K562 (cell line): ENCODE results near the gene LRRC8C. TPM values are rescaled to one million over a fixed set of nuclear protein-coding genes. Genes with fewer than 3 reads are reported as not detected.

ENCODE experiments used
- DDX20 ChIP-seq: fragments of 450-650 bp; IDR thresholded peaks from 2 replicates; pipeline ENCODE4 v1.6.1; 2016; ENCODE audit warnings: missing genetic modification characterization, low read depth, mild to moderate bottlenecking, missing compliant biosample characterization, moderate library complexity
- IRF1 ChIP-seq: sonication (generic); formaldehyde crosslinking; IDR thresholded peaks from 2 replicates; pipeline ENCODE4 v1.8.0; 2022; ENCODE audit warnings: missing genetic modification reagents, mild to moderate bottlenecking, borderline replicate concordance
- MAX ChIP-seq: sonication (generic); formaldehyde crosslinking; IDR thresholded peaks from 2 replicates; pipeline ENCODE4 v1.9.0; 2022; ENCODE audit warnings: mild to moderate bottlenecking, missing genetic modification reagents
- PCBP1 ChIP-seq: fragments of 200-400 bp; formaldehyde crosslinking; IDR thresholded peaks from 2 replicates; pipeline ENCODE4 v1.6.1; 2018; ENCODE audit warnings: mild to moderate bottlenecking, low read depth, low read length; ENCODE audit not compliant: poor library complexity, severe bottlenecking
- PKNOX1 ChIP-seq: fragments of 450-650 bp; IDR thresholded peaks from 2 replicates; pipeline ENCODE4 v1.6.1; 2016
- RREB1 ChIP-seq: fragments of 250-450 bp; sonication (Bioruptor Pico); IDR thresholded peaks from 2 replicates; pipeline ENCODE4 v1.4.0; 2020
- SIN3B ChIP-seq: fragments of 450-650 bp; IDR thresholded peaks from 2 replicates; pipeline ENCODE4 v1.6.1; 2017; ENCODE audit warnings: low read depth, mild to moderate bottlenecking, moderate library complexity
- TAF7 ChIP-seq: fragments of 450-650 bp; IDR thresholded peaks from 2 replicates; pipeline ENCODE4 v1.6.1; 2016; ENCODE audit warnings: missing genetic modification characterization, missing compliant biosample characterization
- ZNF764 ChIP-seq: fragments of 250-450 bp; sonication (Bioruptor Pico); IDR thresholded peaks from 2 replicates; pipeline ENCODE4 v1.4.0; 2020; ENCODE audit warnings: low read depth, mild to moderate bottlenecking, moderate library complexity
- polyA plus RNA-seq, 8 experiments: library from polyadenylated mRNA; depleted of rRNA in 4 of 8; stranded (reverse) in 5 of 8; unstranded in 3 of 8; fragments of >200 nt; fragmentation: Nextera tagmentation in 2 of 8; fragmentation: Illumina TruSeq in 1 of 8; extraction: Ambion mirVana in 2 of 8; extraction: Trizol in 1 of 8; gene quantifications; 2 replicates each; pipeline versions ENCODE4 v1.2.1 to v1.2.3, GENCODE V29; 2011 to 2014; ENCODE audit warnings: inconsistent platforms in 1 of 8, missing spikeins in 1 of 8
- total RNA-seq, 7 experiments: library from RNA; depleted of rRNA in 6 of 7; stranded (reverse); fragments of >200 nt in 6 of 7; fragmentation: Illumina TruSeq in 2 of 7; extraction: Trizol in 2 of 7; gene quantifications; 2 replicates each; pipeline versions ENCODE4 v1.2.1 to v1.2.3, GENCODE V29; 2011 to 2021; ENCODE audit warnings: low replicate concordance in 1 of 7
- TF ChIP-seq, protein P1 (sequence below): fragments of 450-650 bp; IDR thresholded peaks from 2 replicates; pipeline ENCODE4 v1.6.1; 2018; ENCODE audit not compliant: partially characterized antibody
- TF ChIP-seq, protein P2 (sequence below): fragments of 450-650 bp; IDR thresholded peaks from 2 replicates; pipeline ENCODE4 v1.7.1; 2018; ENCODE audit warnings: mild to moderate bottlenecking, low read depth; ENCODE audit not compliant: partially characterized antibody

Gene LRRC8C
- total and polyA plus RNA-seq, 9 of the 15 experiments (the other 6 are each of a cell fraction or from before 2014, with no cell fraction given): 1.00 to 12.5 (median 4.5) TPM

- TF ChIP-seq RREB1 (CRISPR knock-in tag): 0 out of 2 replicates have a peak, but pooled peaks have one; percentile 18
- TF ChIP-seq, protein P1, sequence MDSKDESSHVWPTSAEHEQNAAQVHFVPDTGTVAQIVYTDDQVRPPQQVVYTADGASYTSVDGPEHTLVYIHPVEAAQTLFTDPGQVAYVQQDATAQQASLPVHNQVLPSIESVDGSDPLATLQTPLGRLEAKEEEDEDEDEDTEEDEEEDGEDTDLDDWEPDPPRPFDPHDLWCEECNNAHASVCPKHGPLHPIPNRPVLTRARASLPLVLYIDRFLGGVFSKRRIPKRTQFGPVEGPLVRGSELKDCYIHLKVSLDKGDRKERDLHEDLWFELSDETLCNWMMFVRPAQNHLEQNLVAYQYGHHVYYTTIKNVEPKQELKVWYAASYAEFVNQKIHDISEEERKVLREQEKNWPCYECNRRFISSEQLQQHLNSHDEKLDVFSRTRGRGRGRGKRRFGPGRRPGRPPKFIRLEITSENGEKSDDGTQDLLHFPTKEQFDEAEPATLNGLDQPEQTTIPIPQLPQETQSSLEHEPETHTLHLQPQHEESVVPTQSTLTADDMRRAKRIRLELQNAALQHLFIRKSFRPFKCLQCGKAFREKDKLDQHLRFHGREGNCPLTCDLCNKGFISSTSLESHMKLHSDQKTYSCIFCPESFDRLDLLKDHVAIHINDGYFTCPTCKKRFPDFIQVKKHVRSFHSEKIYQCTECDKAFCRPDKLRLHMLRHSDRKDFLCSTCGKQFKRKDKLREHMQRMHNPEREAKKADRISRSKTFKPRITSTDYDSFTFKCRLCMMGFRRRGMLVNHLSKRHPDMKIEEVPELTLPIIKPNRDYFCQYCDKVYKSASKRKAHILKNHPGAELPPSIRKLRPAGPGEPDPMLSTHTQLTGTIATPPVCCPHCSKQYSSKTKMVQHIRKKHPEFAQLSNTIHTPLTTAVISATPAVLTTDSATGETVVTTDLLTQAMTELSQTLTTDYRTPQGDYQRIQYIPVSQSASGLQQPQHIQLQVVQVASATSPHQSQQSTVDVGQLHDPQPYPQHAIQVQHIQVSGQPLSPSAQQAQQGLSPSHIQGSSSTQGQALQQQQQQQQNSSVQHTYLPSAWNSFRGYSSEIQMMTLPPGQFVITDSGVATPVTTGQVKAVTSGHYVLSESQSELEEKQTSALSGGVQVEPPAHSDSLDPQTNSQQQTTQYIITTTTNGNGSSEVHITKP: no peak
- TF ChIP-seq PCBP1: peak; percentile 50
- no peak for TF ChIP-seq PKNOX1
- peak; percentile 12; the same call in 1 of the 2 replicates for TF ChIP-seq SIN3B
- TF ChIP-seq TAF7 (tag): no peak
- no peak for TF ChIP-seq IRF1
- TF ChIP-seq ZNF764 (CRISPR knock-in tag): no peak
- TF ChIP-seq MAX (CRISPR knock-in tag): peak; percentile 20; the same call in 1 of the 2 replicates
- TF ChIP-seq DDX20 (tag): no peak
- TF ChIP-seq, protein P2, sequence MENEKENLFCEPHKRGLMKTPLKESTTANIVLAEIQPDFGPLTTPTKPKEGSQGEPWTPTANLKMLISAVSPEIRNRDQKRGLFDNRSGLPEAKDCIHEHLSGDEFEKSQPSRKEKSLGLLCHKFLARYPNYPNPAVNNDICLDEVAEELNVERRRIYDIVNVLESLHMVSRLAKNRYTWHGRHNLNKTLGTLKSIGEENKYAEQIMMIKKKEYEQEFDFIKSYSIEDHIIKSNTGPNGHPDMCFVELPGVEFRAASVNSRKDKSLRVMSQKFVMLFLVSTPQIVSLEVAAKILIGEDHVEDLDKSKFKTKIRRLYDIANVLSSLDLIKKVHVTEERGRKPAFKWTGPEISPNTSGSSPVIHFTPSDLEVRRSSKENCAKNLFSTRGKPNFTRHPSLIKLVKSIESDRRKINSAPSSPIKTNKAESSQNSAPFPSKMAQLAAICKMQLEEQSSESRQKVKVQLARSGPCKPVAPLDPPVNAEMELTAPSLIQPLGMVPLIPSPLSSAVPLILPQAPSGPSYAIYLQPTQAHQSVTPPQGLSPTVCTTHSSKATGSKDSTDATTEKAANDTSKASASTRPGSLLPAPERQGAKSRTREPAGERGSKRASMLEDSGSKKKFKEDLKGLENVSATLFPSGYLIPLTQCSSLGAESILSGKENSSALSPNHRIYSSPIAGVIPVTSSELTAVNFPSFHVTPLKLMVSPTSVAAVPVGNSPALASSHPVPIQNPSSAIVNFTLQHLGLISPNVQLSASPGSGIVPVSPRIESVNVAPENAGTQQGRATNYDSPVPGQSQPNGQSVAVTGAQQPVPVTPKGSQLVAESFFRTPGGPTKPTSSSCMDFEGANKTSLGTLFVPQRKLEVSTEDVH: no peak
Measured at GRCh38 chr1:89633248-89633799, 404 bp downstream of the LRRC8C start (continued).
